OCI-LY1 (cell line): ENCODE measurements around the gene SLC6A4.

Experiments used
- H2AFZ ChIP-seq: fragments of 200-600 bp; sonication (generic), shearing (Covaris generic); 2 replicates; pipeline ENCODE4 v1.6.0; 2014; ENCODE audit warnings: antibody characterized with exemption, mild to moderate bottlenecking, low read length
- H3F3A ChIP-seq: fragments of 200-600 bp; sonication (generic), shearing (Covaris generic); 2 replicates; pipeline ENCODE4 v1.6.0; 2014; ENCODE audit warnings: mild to moderate bottlenecking, antibody characterized with exemption, low read length, moderate library complexity; ENCODE audit not compliant: insufficient read depth
- H3K27ac ChIP-seq: fragments of 200-600 bp; sonication (generic); 2 replicates; pipeline ENCODE4 v1.5.1; 2014; ENCODE audit warnings: low read length, mixed run types, mild to moderate bottlenecking, low read depth; ENCODE audit not compliant: poor library complexity, severe bottlenecking
- H3K27me3 ChIP-seq: fragments of 200-600 bp; sonication (generic); 2 replicates; pipeline ENCODE4 v1.6.0; 2014; ENCODE audit warnings: antibody characterized with exemption, mild to moderate bottlenecking, low read length, moderate library complexity; ENCODE audit not compliant: insufficient read depth
- H3K36me3 ChIP-seq: fragments of 200-600 bp; sonication (generic); 2 replicates; pipeline ENCODE4 v1.6.1; 2014; ENCODE audit warnings: mild to moderate bottlenecking, antibody characterized with exemption, low read length, moderate library complexity, mixed read lengths; ENCODE audit not compliant: insufficient read depth
- H3K4me1 ChIP-seq: fragments of 200-600 bp; sonication (generic); 2 replicates; pipeline ENCODE4 v1.5.1; 2014; ENCODE audit warnings: mild to moderate bottlenecking, low read length, moderate library complexity; ENCODE audit not compliant: insufficient read depth, severe bottlenecking
- H3K4me2 ChIP-seq: fragments of 200-600 bp; sonication (generic), shearing (Covaris generic); 2 replicates; pipeline ENCODE4 v1.6.1; 2014; ENCODE audit warnings: low read length
- H3K4me3 ChIP-seq: fragments of 200-600 bp; sonication (generic); 2 replicates; pipeline ENCODE4 v1.5.1; 2014; ENCODE audit warnings: low read length, low read depth, mild to moderate bottlenecking, mixed read lengths; ENCODE audit not compliant: poor library complexity, severe bottlenecking
- H3K79me2 ChIP-seq: fragments of 200-600 bp; shearing (Covaris generic); 2 replicates; pipeline ENCODE4 v1.6.1; 2016; ENCODE audit warnings: mixed run types, low read length, mixed read lengths; ENCODE audit not compliant: insufficient read depth
- H3K9ac ChIP-seq: fragments of 200-600 bp; sonication (generic), shearing (Covaris generic); 2 replicates; pipeline ENCODE4 v1.6.1; 2014; ENCODE audit warnings: mild to moderate bottlenecking, low read length, mixed read lengths
- H3K9me2 ChIP-seq: fragments of 200-600 bp; sonication (generic), shearing (Covaris generic); 2 replicates; pipeline ENCODE4 v1.6.1; 2014; ENCODE audit warnings: low read depth, mild to moderate bottlenecking, low read length, mixed read lengths
- H3K9me3 ChIP-seq: fragments of 200-600 bp; shearing (Covaris generic); 2 replicates; pipeline ENCODE4 v1.6.1; 2014; ENCODE audit warnings: low read length, mixed read lengths
- H4K20me1 ChIP-seq: fragments of 200-600 bp; sonication (generic), shearing (Covaris generic); 2 replicates; pipeline ENCODE4 v1.6.0; 2016; ENCODE audit warnings: mild to moderate bottlenecking, low read length; ENCODE audit not compliant: insufficient read depth
- CTCF ChIP-seq: fragments of 200-600 bp; sonication (generic), shearing (Covaris generic); IDR thresholded peaks from 2 replicates; pipeline ENCODE4 v1.5.1; 2017; ENCODE audit warnings: mild to moderate bottlenecking, antibody characterized with exemption, low read length, moderate library complexity, mixed read lengths
- EZH2 ChIP-seq: fragments of 200-600 bp; sonication (generic), shearing (Covaris generic); IDR thresholded peaks from 2 replicates; pipeline ENCODE4 v1.8.0; 2017; ENCODE audit warnings: borderline replicate concordance, mixed run types, mild to moderate bottlenecking, antibody characterized with exemption, low read length, moderate library complexity, mixed read lengths

SLC6A4 gene

GRCh38 chr17:30219315-30219714 is 16.2 kb downstream of the SLC6A4 start:
- Histone ChIP-seq H3K36me3 (no peaks in the 10 kb centered on the region), H3K4me3 (no peak overlapping the region), H3K9me3 (no peaks in the 10 kb centered on the region), H3K27me3 (no peaks in the 10 kb centered on the region), H3K4me1 (no peaks in the 10 kb centered on the region), H3K9ac (no peak overlapping the region), H3K27ac (no peak overlapping the region), H4K20me1 (no peaks in the 10 kb centered on the region), H3F3A (no peaks in the 10 kb centered on the region), H3K4me2 (no peak overlapping the region), H3K9me2 (no peaks in the 10 kb centered on the region), H2AFZ (no peak overlapping the region), H3K79me2 (no peaks in the 10 kb centered on the region)
- no peak for TF ChIP-seq CTCF
- TF ChIP-seq EZH2: no peak

GRCh38 chr17:30218799-30219198 is 16.7 kb downstream of the SLC6A4 start:
- no peaks in the 10 kb centered on the region for H3K27me3 ChIP-seq
- H3K4me2 ChIP-seq: no peak overlapping the region

GRCh38 chr17:30217746-30218245 is 17.7 kb downstream of the SLC6A4 start:
- Histone ChIP-seq H2AFZ (no peak overlapping the region), H3K9me3 (no peaks in the 10 kb centered on the region), H3K79me2 (no peaks in the 10 kb centered on the region), H3K27ac (no peak overlapping the region), H3K4me1 (no peaks in the 10 kb centered on the region), H3K9me2 (no peaks in the 10 kb centered on the region), H3K4me2 (no peak overlapping the region), H3K9ac (no peak overlapping the region), H3K4me3 (no peak overlapping the region), H3F3A (no peaks in the 10 kb centered on the region), H4K20me1 (no peaks in the 10 kb centered on the region), H3K27me3 (no peaks in the 10 kb centered on the region), H3K36me3 (no peaks in the 10 kb centered on the region)
- TF ChIP-seq EZH2 (no peak), CTCF (no peak)

More at GRCh38 chr17:30218799-30219198, 16.7 kb downstream of the SLC6A4 start:
- no peaks in the 10 kb centered on the region for H3K9me3 ChIP-seq
- H3K9ac ChIP-seq: no peak overlapping the region
- no peak for TF ChIP-seq EZH2
- TF ChIP-seq CTCF: no peak
- H3K36me3 ChIP-seq: no peaks in the 10 kb centered on the region
- H2AFZ ChIP-seq: no peak overlapping the region
- no peaks in the 10 kb centered on the region for H3K79me2 ChIP-seq
- H3K4me1 ChIP-seq: no peaks in the 10 kb centered on the region
- H3K4me3 ChIP-seq: no peak overlapping the region
- no peaks in the 10 kb centered on the region for H3K9me2 ChIP-seq
- H4K20me1 ChIP-seq: no peaks in the 10 kb centered on the region
- no peaks in the 10 kb centered on the region for H3F3A ChIP-seq
- H3K27ac ChIP-seq: no peak overlapping the region
